GM12878 (cell line): Measurements from ENCODE around the gene UBXN11. TPM values are rescaled to one million over a fixed set of nuclear protein-coding genes. Genes with fewer than 3 reads are reported as not detected.

Experiments used
- ATAC-seq: fragments of 200-7000 bp; cut with Tn5 transposase; 3 replicates; pipeline ENCODE4 v1.9.1; 2020; ENCODE audit warnings: mild to moderate bottlenecking, moderate library complexity
- BruUV-seq: library from RNA; stranded (reverse); fragments of 400-500 nt; replicated peaks from 2 replicates; lab custom pipeline; 2021; lab: Mats Ljungman, UMichigan
- CTCF ChIA-PET: fragments of 300-600 bp; sonication (Branson Sonifier 250); formaldehyde crosslinking; extraction: SDS; loops from one replicate; lab custom pipeline; 2021; ENCODE audit warnings: inconsistent platforms; lab: Yijun Ruan, JAX
- POLR2A ChIA-PET: fragments of 350-600 bp; formaldehyde crosslinking; extraction: SDS; loops from one replicate; lab custom pipeline; 2021; ENCODE audit warnings: inconsistent platforms; lab: Charles Lee
- RAD21 ChIA-PET: fragments of 300-600 bp; sonication (Branson Sonifier 250); formaldehyde crosslinking; loops from one replicate; lab custom pipeline; 2023; ENCODE audit warnings: antibody characterized with exemption; ENCODE audit not compliant: unreplicated experiment; lab: Charles Lee
- SMC1A ChIA-PET: fragments of 300-600 bp; sonication (Branson Sonifier 250); formaldehyde crosslinking; loops from one replicate; lab custom pipeline; 2023; ENCODE audit not compliant: unreplicated experiment, uncharacterized antibody; lab: Charles Lee
- DNase-seq: peaks from one replicate; pipeline ENCODE4 v3.0.0-alpha.2; 2011; ENCODE audit warnings: low read depth, low spot score
- FAIRE-seq: peaks from 3 replicates; lab custom pipeline; 2011; peaks lifted over from hg19 to GRCh38; lab: Jason Lieb, UNC
- H2AFZ ChIP-seq: 2 replicates; pipeline ENCODE4 v1.6.0; 2011; ENCODE audit warnings: low read depth, low read length, control low read depth; ENCODE audit not compliant: control insufficient read depth
- H3K27ac ChIP-seq: 2 replicates; pipeline ENCODE4 v1.5.1; 2011; ENCODE audit warnings: control low read depth; ENCODE audit not compliant: control insufficient read depth, insufficient read depth
- H3K27me3 ChIP-seq, 2 experiments: replicated peaks in 1 of 2; 2 replicates each; pipeline versions ENCODE4 v1.6.0 to v1.6.1; 2011; ENCODE audit warnings: low read length in 1 of 2; ENCODE audit not compliant: control insufficient read depth in 2 of 2, insufficient read depth in 2 of 2
- H3K36me3 ChIP-seq, 2 experiments: 2 replicates each; pipeline ENCODE4 v1.5.1; 2011; ENCODE audit warnings: low read length in 1 of 2; ENCODE audit not compliant: control insufficient read depth in 2 of 2, insufficient read depth in 2 of 2
- H3K4me1 ChIP-seq: 2 replicates; pipeline ENCODE4 v1.6.1; 2011; ENCODE audit warnings: mild to moderate bottlenecking, low read length, moderate library complexity, mixed read lengths; ENCODE audit not compliant: control insufficient read depth, insufficient read depth
- H3K4me2 ChIP-seq: 2 replicates; pipeline ENCODE4 v1.6.0; 2011; ENCODE audit warnings: control low read depth; ENCODE audit not compliant: control insufficient read depth, insufficient read depth
- H3K4me3 ChIP-seq: fragments of 200-600 bp; sonication (generic); 2 replicates; pipeline ENCODE4 v1.5.1; 2016
- H3K79me2 ChIP-seq: 2 replicates; pipeline ENCODE4 v1.6.0; 2011; ENCODE audit warnings: low read length; ENCODE audit not compliant: control insufficient read depth, insufficient read depth
- H3K9ac ChIP-seq: 2 replicates; pipeline ENCODE4 v1.8.0; 2011; ENCODE audit warnings: low read length, control low read depth, mixed read lengths; ENCODE audit not compliant: control insufficient read depth, insufficient read depth
- H3K9me3 ChIP-seq: replicated peaks from 3 replicates; pipeline ENCODE4 v1.5.1; 2011; ENCODE audit warnings: mild to moderate bottlenecking, low read length; ENCODE audit not compliant: control insufficient read depth, insufficient read depth
- H4K20me1 ChIP-seq: 2 replicates; pipeline ENCODE4 v1.6.0; 2011; ENCODE audit not compliant: control insufficient read depth, insufficient read depth
- CBX5 ChIP-seq: sonication (generic); IDR thresholded peaks from 2 replicates; pipeline ENCODE4 v1.6.1; 2016; ENCODE audit warnings: low read depth, moderate library complexity, mild to moderate bottlenecking, inconsistent platforms
- CHD1 ChIP-seq: IDR thresholded peaks from 2 replicates; pipeline ENCODE4 v1.6.1; 2012; ENCODE audit warnings: low read depth, low read length, improper control_type of control experiment
- EZH2 ChIP-seq: IDR thresholded peaks from 2 replicates; pipeline ENCODE4 v1.6.1; 2012; ENCODE audit warnings: low read depth, mild to moderate bottlenecking, control low read depth, inconsistent platforms, low read length, borderline replicate concordance; ENCODE audit not compliant: control insufficient read depth
- HDAC6 ChIP-seq: fragments of 200-600 bp; sonication (generic); IDR thresholded peaks from one replicate; pipeline ENCODE4 v1.8.0; 2017; ENCODE audit warnings: antibody characterized with exemption; ENCODE audit not compliant: unreplicated experiment
- KAT2A ChIP-seq: conservative IDR thresholded peaks from 2 replicates; pipeline ENCODE4 v1.6.1; 2011; ENCODE audit warnings: low read depth, low read length; ENCODE audit not compliant: control insufficient read depth
- PML ChIP-seq: IDR thresholded peaks from 2 replicates; pipeline ENCODE4 v1.6.1; 2012; ENCODE audit warnings: low read length, inconsistent platforms
- POLR2AphosphoS2 ChIP-seq: IDR thresholded peaks from 2 replicates; pipeline ENCODE4 v1.6.1; 2011; ENCODE audit warnings: low read depth, mild to moderate bottlenecking, low read length, improper control_type of control experiment, moderate library complexity
- SUZ12 ChIP-seq: fragments of 200-600 bp; sonication (generic); IDR thresholded peaks from one replicate; pipeline ENCODE4 v1.6.1; 2018; ENCODE audit warnings: antibody characterized with exemption, mild to moderate bottlenecking; ENCODE audit not compliant: unreplicated experiment
- YY1 ChIP-seq: IDR thresholded peaks from 2 replicates; pipeline ENCODE4 v1.6.1; 2011; ENCODE audit warnings: low read depth, mild to moderate bottlenecking, low read length
- ZNF207 ChIP-seq: fragments of 450-650 bp; IDR thresholded peaks from 2 replicates; pipeline ENCODE4 v1.6.1; 2014; ENCODE audit warnings: antibody characterized with exemption, mild to moderate bottlenecking, borderline replicate concordance
- ZNF217 ChIP-seq: fragments of 450-650 bp; IDR thresholded peaks from 2 replicates; pipeline ENCODE4 v1.6.1; 2017; ENCODE audit warnings: antibody characterized with exemption, mild to moderate bottlenecking
- ZNF687 ChIP-seq: fragments of 450-650 bp; IDR thresholded peaks from 2 replicates; pipeline ENCODE4 v1.6.1; 2017; ENCODE audit warnings: mild to moderate bottlenecking, moderate library complexity
- ZZZ3 ChIP-seq: IDR thresholded peaks from 2 replicates; pipeline ENCODE4 v1.6.1; 2011; ENCODE audit warnings: low read depth; ENCODE audit not compliant: control insufficient read depth, insufficient read length
- WGBS: methylation state at CpG from one replicate; pipeline ENCODE4 v1.1.6; 2016; ENCODE audit warnings: low lambda C conversion rate; ENCODE audit not compliant: insufficient replicate concordance, insufficient coverage; ENCODE audit errors: missing lambda C conversion rate; 5-methylcytosine and 5-hydroxymethylcytosine counted together
- in situ Hi-C: fragments of 300-500 bp; cut with MboI; formaldehyde crosslinking; loops from 9 replicates; pipeline ENCODE4 v1.14.3; 2018; ENCODE audit warnings: mixed read lengths
- intact Hi-C: fragments of 100-400 bp; cut with micrococcal nuclease; formaldehyde crosslinking; loops from one replicate; pipeline ENCODE4 v1.14.2; 2022; ENCODE audit not compliant: unreplicated experiment
- polyA plus RNA-seq, 11 experiments: library from polyadenylated mRNA; depleted of rRNA in 4 of 11; unstranded in 6 of 11; stranded (reverse) in 5 of 11; fragments of >200 nt; fragmentation: Nextera tagmentation in 4 of 11; fragmentation: Illumina TruSeq in 1 of 11; extraction: Ambion mirVana in 4 of 11; extraction: Trizol in 1 of 11; gene quantifications; 1 replicate in 1 of 11; 2 replicates in 10 of 11; pipeline versions ENCODE4 v1.2.1 to v1.2.3, GENCODE V29; 2011 to 2016; ENCODE audit warnings: inconsistent platforms in 2 of 11, missing spikeins in 2 of 11, low read depth in 1 of 11
- total RNA-seq, 4 experiments: library from RNA; depleted of rRNA in 3 of 4; stranded (reverse); fragments of >200 nt in 3 of 4; fragmentation: Illumina TruSeq in 1 of 4; extraction: Trizol in 1 of 4; gene quantifications; 2 replicates each; pipeline versions ENCODE4 v1.2.1 to v1.2.3, GENCODE V29; 2013 to 2021
- TF ChIP-seq, protein P1 (sequence below): IDR thresholded peaks from 2 replicates; pipeline ENCODE4 v1.6.1; 2012; ENCODE audit warnings: improper control_type of control experiment, low read depth, low read length; ENCODE audit not compliant: insufficient replicate concordance

Gene UBXN11
- total and polyA plus RNA-seq, 10 of the 15 experiments (the other 5 are each of a cell fraction or from before 2014, with no cell fraction given) = 0.32 to 34.4 (median 9.6) TPM

GRCh38 chr1:26354972-26355371 lies 48.5 kb upstream of the UBXN11 start:
- WGBS = 51% methylated on average over 9 of the region's 9 CpGs
- no peak for DNase-seq
- no peak overlapping the region for H3K9ac ChIP-seq
- peaks cover 0 to 2% of the 10 kb centered on the region in 2 experiments; a peak in 3 of 4 replicates for H3K27me3 ChIP-seq
- CTCF ChIA-PET = no interaction called here
- TF ChIP-seq POLR2AphosphoS2 (no peak), CHD1 (no peak), CBX5 (no peak), ZNF217 (no peak), EZH2 (no peak), YY1 (no peak), PML (no peak), ZNF207 (no peak), ZNF687 (no peak), SUZ12 (no peak), KAT2A (no peak), HDAC6 (no peak), ZZZ3 (no peak)
- TF ChIP-seq, protein P1, sequence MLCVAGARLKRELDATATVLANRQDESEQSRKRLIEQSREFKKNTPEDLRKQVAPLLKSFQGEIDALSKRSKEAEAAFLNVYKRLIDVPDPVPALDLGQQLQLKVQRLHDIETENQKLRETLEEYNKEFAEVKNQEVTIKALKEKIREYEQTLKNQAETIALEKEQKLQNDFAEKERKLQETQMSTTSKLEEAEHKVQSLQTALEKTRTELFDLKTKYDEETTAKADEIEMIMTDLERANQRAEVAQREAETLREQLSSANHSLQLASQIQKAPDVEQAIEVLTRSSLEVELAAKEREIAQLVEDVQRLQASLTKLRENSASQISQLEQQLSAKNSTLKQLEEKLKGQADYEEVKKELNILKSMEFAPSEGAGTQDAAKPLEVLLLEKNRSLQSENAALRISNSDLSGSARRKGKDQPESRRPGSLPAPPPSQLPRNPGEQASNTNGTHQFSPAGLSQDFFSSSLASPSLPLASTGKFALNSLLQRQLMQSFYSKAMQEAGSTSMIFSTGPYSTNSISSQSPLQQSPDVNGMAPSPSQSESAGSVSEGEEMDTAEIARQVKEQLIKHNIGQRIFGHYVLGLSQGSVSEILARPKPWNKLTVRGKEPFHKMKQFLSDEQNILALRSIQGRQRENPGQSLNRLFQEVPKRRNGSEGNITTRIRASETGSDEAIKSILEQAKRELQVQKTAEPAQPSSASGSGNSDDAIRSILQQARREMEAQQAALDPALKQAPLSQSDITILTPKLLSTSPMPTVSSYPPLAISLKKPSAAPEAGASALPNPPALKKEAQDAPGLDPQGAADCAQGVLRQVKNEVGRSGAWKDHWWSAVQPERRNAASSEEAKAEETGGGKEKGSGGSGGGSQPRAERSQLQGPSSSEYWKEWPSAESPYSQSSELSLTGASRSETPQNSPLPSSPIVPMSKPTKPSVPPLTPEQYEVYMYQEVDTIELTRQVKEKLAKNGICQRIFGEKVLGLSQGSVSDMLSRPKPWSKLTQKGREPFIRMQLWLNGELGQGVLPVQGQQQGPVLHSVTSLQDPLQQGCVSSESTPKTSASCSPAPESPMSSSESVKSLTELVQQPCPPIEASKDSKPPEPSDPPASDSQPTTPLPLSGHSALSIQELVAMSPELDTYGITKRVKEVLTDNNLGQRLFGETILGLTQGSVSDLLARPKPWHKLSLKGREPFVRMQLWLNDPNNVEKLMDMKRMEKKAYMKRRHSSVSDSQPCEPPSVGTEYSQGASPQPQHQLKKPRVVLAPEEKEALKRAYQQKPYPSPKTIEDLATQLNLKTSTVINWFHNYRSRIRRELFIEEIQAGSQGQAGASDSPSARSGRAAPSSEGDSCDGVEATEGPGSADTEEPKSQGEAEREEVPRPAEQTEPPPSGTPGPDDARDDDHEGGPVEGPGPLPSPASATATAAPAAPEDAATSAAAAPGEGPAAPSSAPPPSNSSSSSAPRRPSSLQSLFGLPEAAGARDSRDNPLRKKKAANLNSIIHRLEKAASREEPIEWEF = no peak
- TF ChIP-seq, all 136 proteins: peak for 0
- Histone ChIP-seq H2AFZ (no peak overlapping the region), H3K9me3 (no peaks in the 10 kb centered on the region), H3K4me3 (no peak overlapping the region), H3K79me2 (no peaks in the 10 kb centered on the region), H3K4me2 (no peak overlapping the region), H3K27ac (no peak overlapping the region), H3K36me3 (no peaks in the 10 kb centered on the region), H3K4me1 (no peaks in the 10 kb centered on the region), H4K20me1 (no peaks in the 10 kb centered on the region)
- intact Hi-C loops = no loop called here
- in situ Hi-C loops = no loop called here
- ChIA-PET RAD21 (no interaction called here), POLR2A (no interaction called here), SMC1A (interaction anchor here (1.6 kb wide), 1 partner anchor 70 kb away, joined by 3 read pairs; no protein-coding TSS in a partner anchor)
- FAIRE-seq = no peak
- no peak for ATAC-seq
- no TSS peak for BruUV-seq
